MM.1S (cell line): ENCODE measurements around the gene KCNQ1.

Experiments
- CTCF ChIP-seq: fragments of 300-600 bp; sonication (generic); IDR thresholded peaks from 2 replicates; pipeline ENCODE4 v1.5.1; 2016; ENCODE audit warnings: antibody characterized with exemption, low read length, mixed read lengths
- EZH2 ChIP-seq: fragments of 300-600 bp; sonication (generic); optimal IDR thresholded peaks from 2 replicates; pipeline ENCODE3; 2017; ENCODE audit warnings: low read depth, mild to moderate bottlenecking, antibody characterized with exemption, low read length, mixed read lengths

GRCh38 chr11:2684581-2684980 is 239.8 kb downstream of the KCNQ1 start:
- TF ChIP-seq CTCF, result no peak
- TF ChIP-seq EZH2, result no peak
